Measurements from ENCODE around the gene RETREG2.

Gene RETREG2

GRCh38 chr2:219179601-219180465, 1.8 kb downstream of the RETREG2 start:
- peaks cover 41% of the 10 kb centered on the region for H3K79me2 ChIP-seq (ENCODE audit: low read length)
- H3K4me3 ChIP-seq (ENCODE audit: low read length) = no peak overlapping the region
- DNase-seq = no peak
- no peaks in the 10 kb centered on the region for H3K9me3 ChIP-seq (replicated peaks; ENCODE audit: insufficient read depth, low read length)
- H3K4me1 ChIP-seq (ENCODE audit: low read length) = peaks cover 13% of the 10 kb centered on the region; the same call in 1 of the 2 replicates
- no peaks in the 10 kb centered on the region for H4K20me1 ChIP-seq (ENCODE audit: insufficient read depth, low read length)
- H3K36me3 ChIP-seq (replicated peaks; ENCODE audit: insufficient read depth, low read length) = peaks cover 4% of the 10 kb centered on the region; the same call in 1 of the 2 replicates
- TF ChIP-seq EZH2 (optimal IDR thresholded peaks at IDR 0.05; ENCODE audit: low read depth, low read length) (no peak), EZH2phosphoT487 (IDR thresholded peaks at IDR 0.05; ENCODE audit: low read length) (no peak), CTCF (IDR thresholded peaks at IDR 0.05; ENCODE audit: low read length) (no peak)
- no peak overlapping the region for H2AFZ ChIP-seq (ENCODE audit: low read length)
- H3K27ac ChIP-seq (ENCODE audit: low read length) = no peak overlapping the region
- H3K27me3 ChIP-seq (replicated peaks; ENCODE audit: insufficient read depth, low read length) = no peaks in the 10 kb centered on the region
- H3K9me2 ChIP-seq (replicated peaks; ENCODE audit: insufficient read depth, low read length) = no peaks in the 10 kb centered on the region
- no peak overlapping the region; the same call in 1 of the 2 replicates for H3K9ac ChIP-seq (ENCODE audit: low read length)
- H3K4me2 ChIP-seq (ENCODE audit: low read depth, low read length) = peak overlapping the region; percentile 76
- peaks cover 22% of the 10 kb centered on the region for H3F3A ChIP-seq (ENCODE audit: insufficient read depth, low read length)

GRCh38 chr2:219180961-219181360, 2.9 kb downstream of the RETREG2 start:
- H3K4me1 ChIP-seq (ENCODE audit: low read length) = peaks cover 7% of the 10 kb centered on the region; the same call in 1 of the 2 replicates

GRCh38 chr2:219181531-219181930, 3.5 kb downstream of the RETREG2 start:
- TF ChIP-seq EZH2 (optimal IDR thresholded peaks at IDR 0.05; ENCODE audit: low read depth, low read length) = no peak
- no peak for TF ChIP-seq CTCF (IDR thresholded peaks at IDR 0.05; ENCODE audit: low read length)
- no peak for TF ChIP-seq EZH2phosphoT487 (IDR thresholded peaks at IDR 0.05; ENCODE audit: low read length)
- H3K27me3 ChIP-seq (replicated peaks; ENCODE audit: insufficient read depth, low read length) = no peaks in the 10 kb centered on the region
- H3K9ac ChIP-seq (ENCODE audit: low read length) = no peak overlapping the region
- no peaks in the 10 kb centered on the region for H4K20me1 ChIP-seq (ENCODE audit: insufficient read depth, low read length)
- H3K9me2 ChIP-seq (replicated peaks; ENCODE audit: insufficient read depth, low read length) = no peaks in the 10 kb centered on the region
- DNase-seq = no peak
- H3K4me1 ChIP-seq (ENCODE audit: low read length) = peaks cover 7% of the 10 kb centered on the region; the same call in 1 of the 2 replicates
- no peak overlapping the region for H2AFZ ChIP-seq (ENCODE audit: low read length)
- no peak overlapping the region for H3K4me3 ChIP-seq (ENCODE audit: low read length)
- peaks cover 4% of the 10 kb centered on the region; the same call in 1 of the 2 replicates for H3K36me3 ChIP-seq (replicated peaks; ENCODE audit: insufficient read depth, low read length)
- peaks cover 26% of the 10 kb centered on the region for H3K79me2 ChIP-seq (ENCODE audit: low read length)
- H3F3A ChIP-seq (ENCODE audit: insufficient read depth, low read length) = peaks cover 14% of the 10 kb centered on the region
- no peaks in the 10 kb centered on the region for H3K9me3 ChIP-seq (replicated peaks; ENCODE audit: insufficient read depth, low read length)
- no peak overlapping the region for H3K27ac ChIP-seq (ENCODE audit: low read length)
- H3K4me2 ChIP-seq (ENCODE audit: low read depth, low read length) = no peak overlapping the region

More at GRCh38 chr2:219180961-219181360, 2.9 kb downstream of the RETREG2 start:
- no peak for DNase-seq
- no peak overlapping the region for H3K4me3 ChIP-seq (ENCODE audit: low read length)
- no peak overlapping the region for H3K9ac ChIP-seq (ENCODE audit: low read length)
- H3K36me3 ChIP-seq (replicated peaks; ENCODE audit: insufficient read depth, low read length) = peaks cover 4% of the 10 kb centered on the region; the same call in 1 of the 2 replicates
- H3K79me2 ChIP-seq (ENCODE audit: low read length) = peaks cover 31% of the 10 kb centered on the region
- TF ChIP-seq CTCF (IDR thresholded peaks at IDR 0.05; ENCODE audit: low read length) = no peak
- TF ChIP-seq EZH2 (optimal IDR thresholded peaks at IDR 0.05; ENCODE audit: low read depth, low read length) = no peak
- TF ChIP-seq EZH2phosphoT487 (IDR thresholded peaks at IDR 0.05; ENCODE audit: low read length) = no peak
- no peaks in the 10 kb centered on the region for H4K20me1 ChIP-seq (ENCODE audit: insufficient read depth, low read length)
- no peaks in the 10 kb centered on the region for H3K9me3 ChIP-seq (replicated peaks; ENCODE audit: insufficient read depth, low read length)
- no peak overlapping the region for H3K27ac ChIP-seq (ENCODE audit: low read length)
- H3K9me2 ChIP-seq (replicated peaks; ENCODE audit: insufficient read depth, low read length) = no peaks in the 10 kb centered on the region
- H3K4me2 ChIP-seq (ENCODE audit: low read depth, low read length) = no peak overlapping the region
- H2AFZ ChIP-seq (ENCODE audit: low read length) = no peak overlapping the region
- H3K27me3 ChIP-seq (replicated peaks; ENCODE audit: insufficient read depth, low read length) = no peaks in the 10 kb centered on the region
- H3F3A ChIP-seq (ENCODE audit: insufficient read depth, low read length) = peaks cover 19% of the 10 kb centered on the region

Measured in MM.1S (cell line).